PC-3 (cell line): Measurements from ENCODE around the gene STYXL2. TPM values are rescaled to one million over a fixed set of nuclear protein-coding genes. Genes with fewer than 3 reads are reported as not detected.

Experiments
- ATAC-seq: fragments of 200-7000 bp; cut with Tn5 transposase; 2 replicates; pipeline ENCODE4 v1.9.1; 2020; ENCODE audit warnings: mild to moderate bottlenecking, moderate library complexity
- BruUV-seq: library from RNA; stranded (reverse); fragments of 400-500 nt; replicated peaks from 2 replicates; lab custom pipeline; 2021; lab: Mats Ljungman, UMichigan
- CTCF ChIA-PET: fragments of 300-600 bp; sonication (Branson Sonifier 250); formaldehyde crosslinking; loops from one replicate; lab custom pipeline; 2022; ENCODE audit warnings: antibody characterized with exemption; lab: Charles Lee
- POLR2A ChIA-PET: fragments of 300-600 bp; sonication (Branson Sonifier 250); formaldehyde crosslinking; loops from one replicate; lab custom pipeline; 2022; ENCODE audit warnings: antibody characterized with exemption; ENCODE audit not compliant: unreplicated experiment; lab: Charles Lee
- DNase-seq: peaks from one replicate; pipeline ENCODE4 v3.0.0-alpha.2; 2015
- H2AFZ ChIP-seq: fragments of 300-600 bp; sonication (generic); 2 replicates; pipeline ENCODE4 v1.6.0; 2016; ENCODE audit warnings: antibody characterized with exemption, low read length
- H3F3A ChIP-seq: fragments of 300-600 bp; sonication (generic); one replicate; pipeline ENCODE4 v1.6.0; 2017; ENCODE audit warnings: antibody characterized with exemption, low read length, control low read depth, mild to moderate bottlenecking; ENCODE audit not compliant: unreplicated experiment
- H3K27ac ChIP-seq: fragments of 300-600 bp; sonication (generic); 2 replicates; pipeline ENCODE4 v1.5.1; 2016; ENCODE audit warnings: mild to moderate bottlenecking, low read length
- H3K27me3 ChIP-seq: fragments of 300-600 bp; sonication (generic); 2 replicates; pipeline ENCODE4 v1.6.1; 2016; ENCODE audit warnings: low read length, mixed read lengths
- H3K36me3 ChIP-seq: fragments of 300-600 bp; sonication (generic); 2 replicates; pipeline ENCODE4 v1.6.1; 2016; ENCODE audit warnings: low read depth, mixed run types, low read length, mixed read lengths
- H3K4me1 ChIP-seq: fragments of 300-600 bp; sonication (generic); 2 replicates; pipeline ENCODE4 v1.5.1; 2016; ENCODE audit warnings: low read length; ENCODE audit not compliant: insufficient read depth
- H3K4me2 ChIP-seq: fragments of 300-600 bp; sonication (generic); 2 replicates; pipeline ENCODE4 v1.6.0; 2016; ENCODE audit warnings: low read length
- H3K4me3 ChIP-seq: fragments of 300-600 bp; sonication (generic); 2 replicates; pipeline ENCODE4 v1.5.1; 2016; ENCODE audit warnings: mild to moderate bottlenecking, low read length, mixed read lengths
- H3K79me2 ChIP-seq: fragments of 300-600 bp; sonication (generic); 2 replicates; pipeline ENCODE4 v1.6.1; 2017; ENCODE audit warnings: low read length, mixed read lengths
- H3K9ac ChIP-seq: fragments of 300-600 bp; sonication (generic); 2 replicates; pipeline ENCODE4 v1.6.0; 2016; ENCODE audit warnings: mild to moderate bottlenecking, low read length
- H3K9me2 ChIP-seq: fragments of 300-600 bp; sonication (generic); replicated peaks from 2 replicates; pipeline ENCODE4 v1.6.1; 2016; ENCODE audit warnings: mixed run types, low read length, mixed read lengths
- H3K9me3 ChIP-seq: fragments of 300-600 bp; sonication (generic); 2 replicates; pipeline ENCODE4 v1.6.1; 2016; ENCODE audit warnings: low read length, mixed read lengths
- H4K20me1 ChIP-seq: fragments of 300-600 bp; sonication (generic); 2 replicates; pipeline ENCODE4 v1.6.1; 2016; ENCODE audit warnings: low read length, mixed read lengths
- CTCF ChIP-seq: fragments of 300-600 bp; sonication (generic); conservative IDR thresholded peaks from 2 replicates; pipeline ENCODE4 v1.5.1; 2017; ENCODE audit warnings: antibody characterized with exemption, low read depth, mild to moderate bottlenecking, low read length
- EZH2 ChIP-seq: fragments of 300-600 bp; sonication (generic); IDR thresholded peaks from one replicate; pipeline ENCODE4 v1.6.1; 2017; ENCODE audit warnings: antibody characterized with exemption, mild to moderate bottlenecking, low read length; ENCODE audit not compliant: unreplicated experiment
- EZH2phosphoT487 ChIP-seq: fragments of 300-600 bp; sonication (generic); IDR thresholded peaks from 2 replicates; pipeline ENCODE4 v1.6.1; 2018; ENCODE audit warnings: mild to moderate bottlenecking, antibody characterized with exemption, low read length, borderline replicate concordance
- intact Hi-C: fragments of 100-400 bp; cut with micrococcal nuclease; formaldehyde crosslinking; loops from 2 replicates; pipeline ENCODE4 v1.9.0; 2023
- total RNA-seq: library from RNA; depleted of rRNA; stranded (reverse); fragments of >200 nt; gene quantifications from 2 replicates; pipeline ENCODE4 v1.2.3, GENCODE V29; 2014

The STYXL2 gene
- total RNA-seq, 1 experiment from 2014 or later = not detected

GRCh38 chr1:167059045-167059808 is 34.6 kb upstream of the STYXL2 start:
- ATAC-seq (peak; percentile 52), DNase-seq (peak; percentile 90)
- Histone ChIP-seq H3K9ac (no peak overlapping the region), H3K4me3 (peak overlapping the region; percentile 28; the same call in 1 of the 2 replicates), H3F3A (no peaks in the 10 kb centered on the region), H2AFZ (peak overlapping the region; percentile 84), H3K4me2 (peak overlapping the region; percentile 62), H3K9me2 (no peaks in the 10 kb centered on the region), H3K36me3 (no peaks in the 10 kb centered on the region), H3K27ac (no peak overlapping the region), H4K20me1 (no peaks in the 10 kb centered on the region), H3K79me2 (no peaks in the 10 kb centered on the region), H3K4me1 (peaks cover 14% of the 10 kb centered on the region), H3K27me3 (no peaks in the 10 kb centered on the region), H3K9me3 (no peaks in the 10 kb centered on the region)
- TF ChIP-seq EZH2 (no peak), CTCF (peak; percentile 97), EZH2phosphoT487 (no peak)
- intact Hi-C loops = loop anchor here (1.0 to 10.0 kb wide), 3 partner anchors 84 to 1134 kb away; partner anchors contain the start of gene ILDR2
- no TSS peak for BruUV-seq
- ChIA-PET POLR2A (interaction anchor here (0.5 kb wide), 1 partner anchor 161 kb away, joined by 3 read pairs; no protein-coding TSS in a partner anchor), CTCF (interaction anchor here (0.6 to 4.5 kb wide), 11 partner anchors 33 to 1135 kb away, joined by 3 to 117 read pairs (median 4); partner anchors contain the start of gene TADA1)

- no peaks in the 10 kb centered on the region for H3K79me2 ChIP-seq
- no peak overlapping the region for H3K4me2 ChIP-seq
- BruUV-seq = no TSS peak
- no peaks in the 10 kb centered on the region for H3K9me3 ChIP-seq
- DNase-seq (no peak), ATAC-seq (no peak)
- H4K20me1 ChIP-seq = no peaks in the 10 kb centered on the region
- no peak overlapping the region for H3K27ac ChIP-seq
- no peaks in the 10 kb centered on the region for H3K27me3 ChIP-seq
- no peak for TF ChIP-seq CTCF
- TF ChIP-seq EZH2phosphoT487 = no peak
- no peak for TF ChIP-seq EZH2
- no peaks in the 10 kb centered on the region for H3K9me2 ChIP-seq
- H2AFZ ChIP-seq = peak overlapping the region; percentile 84; the same call in 1 of the 2 replicates
- H3K9ac ChIP-seq = no peak overlapping the region
- intact Hi-C loops = loop anchor here (1.0 to 10.0 kb wide), 3 partner anchors 85 to 1135 kb away; partner anchors contain the start of gene ILDR2
- no peaks in the 10 kb centered on the region for H3K36me3 ChIP-seq
- ChIA-PET CTCF (interaction anchor here (0.6 to 4.5 kb wide), 9 partner anchors 33 to 1135 kb away, joined by 3 to 117 read pairs (median 4); no protein-coding TSS in a partner anchor), POLR2A (no interaction called here)
- no peaks in the 10 kb centered on the region for H3F3A ChIP-seq
- H3K4me1 ChIP-seq = peaks cover 14% of the 10 kb centered on the region
- H3K4me3 ChIP-seq = no peak overlapping the region
These were observed 34.1 kb upstream of the STYXL2 start for GRCh38 chr1:167059809-167060107.
